HT-29 (cell line): ENCODE measurements around the gene NPFF. TPM values are rescaled to one million over a fixed set of nuclear protein-coding genes. Genes with fewer than 3 reads are reported as not detected.
"Not testable (repeated sequence)": the region's sequence is repeated elsewhere in the genome, so short reads cannot be mapped to it uniquely, and the experiment has no call there.

Source experiments
- DNase-seq: peaks from one replicate; pipeline ENCODE4 v3.0.0-alpha.2; 2015; ENCODE audit warnings: low spot score
- total RNA-seq: library from RNA; depleted of rRNA; stranded (reverse); fragments of >200 nt; shearing (Covaris generic); gene quantifications from 2 replicates; pipeline ENCODE4 v1.2.3, GENCODE V29; 2014

Gene NPFF
- total RNA-seq, 1 experiment from 2014 or later, result not detected

DNA sequence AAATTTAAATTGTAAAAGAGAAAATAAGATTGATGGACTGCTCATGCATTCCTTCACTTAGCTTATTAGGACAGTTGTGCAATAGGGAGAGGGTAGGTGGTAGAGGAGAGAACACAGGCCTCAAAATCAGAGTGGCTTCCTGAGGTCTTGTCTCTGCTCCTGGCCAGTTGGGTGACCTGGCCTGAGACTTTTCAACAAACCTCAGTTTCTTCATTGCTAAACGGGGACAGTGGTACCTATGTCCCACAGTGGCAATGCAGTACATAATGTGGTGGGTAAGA, 10.6 kb downstream of the NPFF start:
- DNase-seq, result no peak

DNA sequence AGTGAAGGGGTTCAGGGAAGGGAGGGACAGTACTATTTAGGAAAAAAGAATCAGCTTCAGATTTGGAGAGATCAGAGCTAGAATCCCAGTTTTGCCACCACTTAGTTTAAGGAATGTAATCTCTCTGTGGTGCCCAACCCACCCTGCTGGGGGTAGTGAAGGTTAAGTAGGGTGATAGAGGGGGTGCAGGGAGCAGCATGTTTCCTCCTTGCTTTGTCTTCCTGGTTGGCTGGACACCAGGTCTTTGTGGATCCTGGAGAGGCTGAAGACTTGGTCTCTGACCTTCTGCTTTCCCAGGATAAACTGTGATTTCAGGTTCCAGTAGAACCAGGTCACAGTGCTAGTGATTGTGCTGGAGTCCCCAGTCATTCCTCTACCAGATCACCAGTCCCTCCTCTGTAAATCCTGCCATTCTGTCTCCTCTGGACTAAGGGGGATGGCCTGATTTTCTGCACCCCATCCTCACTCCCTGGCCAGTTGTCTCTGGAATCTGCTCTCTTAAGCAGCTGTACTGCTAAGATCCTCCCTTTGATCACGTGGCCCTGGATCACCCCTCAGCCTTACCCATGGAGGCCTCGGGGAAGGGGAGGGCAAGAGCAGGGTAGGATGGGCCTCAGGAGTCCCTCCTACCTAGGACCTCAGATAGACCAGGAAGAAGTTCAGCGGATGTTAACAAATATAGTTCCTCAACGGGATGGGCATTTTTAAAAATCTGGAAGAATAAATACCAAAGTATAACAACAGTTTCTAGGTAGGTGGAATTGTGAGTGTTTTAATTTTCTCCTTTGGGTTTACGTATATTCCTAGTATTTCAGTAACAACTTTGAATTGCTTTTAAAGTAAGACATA, 11.2 kb downstream of the NPFF start:
- peak; percentile 69 for DNase-seq

GRCh38 chr12:53493610-53494391, 13.5 kb downstream of the NPFF start:
- DNase-seq, result no peak

DNA sequence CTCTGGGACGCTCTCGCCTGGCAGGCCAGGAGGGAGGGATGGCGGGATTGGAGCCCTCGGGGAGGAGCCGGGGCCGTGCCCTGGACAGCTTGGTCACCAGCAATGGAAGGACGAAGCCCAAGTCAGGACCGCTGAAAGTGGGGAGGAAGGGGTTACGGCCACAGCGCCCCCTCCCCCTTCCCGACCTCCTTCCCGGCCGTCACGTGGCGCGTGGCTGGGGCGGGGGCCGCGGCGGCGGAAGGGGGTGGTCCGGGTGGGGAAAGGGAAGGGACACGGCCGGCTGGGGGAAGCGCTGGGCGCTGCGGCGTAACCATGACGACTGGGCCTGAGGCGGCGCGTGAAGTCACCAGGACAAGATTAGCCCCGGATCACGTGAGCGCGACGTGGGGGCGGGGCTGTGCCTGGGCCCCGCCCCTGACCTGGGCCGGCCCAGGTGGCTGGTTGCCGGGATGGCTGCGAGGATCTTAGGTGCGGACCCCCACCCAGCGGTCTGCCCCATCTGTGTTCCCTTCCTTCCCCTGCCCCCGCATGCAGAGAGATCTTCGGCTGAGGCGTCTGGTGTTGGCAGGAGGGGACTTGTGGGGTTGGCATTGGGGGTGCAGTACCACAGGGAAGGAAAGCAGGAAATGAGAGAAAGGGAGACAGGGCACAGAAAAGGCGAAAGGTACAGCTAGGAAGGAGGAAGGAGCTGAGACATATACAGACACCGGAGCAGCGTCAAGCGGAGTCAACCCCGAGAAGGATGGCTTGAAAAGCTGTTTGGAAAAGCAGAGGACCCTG, 14.3 kb downstream of the NPFF start:
- peak; percentile 93 for DNase-seq

DNA sequence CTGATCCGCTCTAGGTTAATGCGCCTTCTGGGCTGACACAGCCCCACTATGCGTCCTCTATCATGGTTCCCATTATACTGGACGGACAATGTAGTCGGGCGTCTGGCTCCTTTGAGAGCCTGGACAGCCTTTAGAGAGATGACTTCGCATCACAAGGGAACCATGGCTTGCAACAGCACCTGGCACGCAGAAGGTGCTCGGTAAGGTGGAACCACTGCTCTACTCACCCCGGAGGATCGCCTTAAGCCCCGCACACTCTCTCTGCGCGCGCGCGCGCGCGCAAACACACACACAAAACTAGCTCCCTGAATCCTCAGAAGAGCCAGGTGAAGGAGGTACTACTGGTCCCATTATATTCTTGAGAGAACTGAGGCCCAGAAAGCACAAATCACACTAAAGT, 15.1 kb downstream of the NPFF start:
- no peak for DNase-seq

DNA sequence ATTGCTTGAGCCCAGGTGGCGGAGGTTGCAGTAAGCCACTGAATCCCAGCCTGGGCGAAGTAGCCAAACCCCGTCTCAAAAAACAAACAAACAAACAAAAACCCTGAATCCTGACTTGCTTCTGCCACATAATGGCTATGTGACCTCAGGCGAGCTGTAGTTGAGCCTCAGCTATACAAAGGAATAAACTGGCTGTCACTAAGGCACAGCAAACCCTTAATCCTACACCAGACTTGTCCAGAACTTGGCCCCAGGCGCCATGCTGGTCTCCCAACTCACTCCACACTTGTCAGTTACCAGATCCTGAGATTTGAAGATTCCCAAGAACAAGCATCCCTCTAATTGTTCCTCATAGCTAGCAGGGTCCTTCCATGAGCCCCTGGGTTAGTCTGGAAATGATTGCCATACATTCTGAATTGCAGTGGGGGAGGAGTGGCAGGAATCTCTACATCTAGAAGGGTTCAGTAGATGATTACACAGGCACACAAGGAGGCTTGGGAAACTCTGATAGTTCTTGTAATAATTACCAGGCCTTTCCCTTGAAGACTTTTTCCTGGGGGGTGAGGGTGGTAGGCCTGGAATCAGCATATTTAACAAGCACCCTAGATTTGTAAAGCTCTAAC, 17.9 kb downstream of the NPFF start:
- no peak for DNase-seq

DNA sequence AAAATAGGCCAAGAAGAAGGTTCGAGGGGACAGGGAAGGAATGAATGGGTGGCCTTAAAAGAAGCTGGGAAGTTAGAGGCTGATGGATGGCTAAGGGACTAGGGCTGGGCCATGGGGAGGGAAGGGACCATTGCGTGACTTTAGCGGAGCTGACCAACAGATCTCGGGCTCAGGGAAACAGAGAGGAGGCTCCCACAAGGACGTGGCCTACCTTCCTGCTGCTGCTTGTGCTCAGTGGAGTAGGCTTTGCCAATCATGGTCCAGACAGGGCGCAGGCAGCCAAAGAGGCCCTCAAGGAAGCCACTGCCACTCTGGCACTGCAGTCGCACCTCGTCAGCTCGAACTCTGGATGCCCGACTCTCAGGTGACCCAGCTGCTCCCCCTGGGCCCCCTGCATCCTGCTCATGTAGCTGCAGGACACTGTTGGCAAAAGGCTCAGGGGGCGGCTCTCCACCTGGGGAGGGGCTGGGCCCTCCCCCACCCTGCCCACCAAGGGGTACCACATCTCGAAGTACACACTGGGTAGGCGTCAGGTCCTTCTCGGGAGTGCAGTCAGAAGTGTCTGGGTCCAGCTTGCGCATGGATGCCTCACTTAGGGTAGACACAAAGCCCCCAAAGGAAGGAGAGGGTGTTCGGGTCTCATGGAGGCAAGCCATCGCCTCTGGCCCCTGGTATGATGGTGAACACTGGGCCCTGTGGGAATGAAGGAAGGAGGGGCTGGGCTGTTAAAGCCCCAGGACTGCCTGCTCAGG, 20.4 kb downstream of the NPFF start:
- DNase-seq, result no peak

DNA sequence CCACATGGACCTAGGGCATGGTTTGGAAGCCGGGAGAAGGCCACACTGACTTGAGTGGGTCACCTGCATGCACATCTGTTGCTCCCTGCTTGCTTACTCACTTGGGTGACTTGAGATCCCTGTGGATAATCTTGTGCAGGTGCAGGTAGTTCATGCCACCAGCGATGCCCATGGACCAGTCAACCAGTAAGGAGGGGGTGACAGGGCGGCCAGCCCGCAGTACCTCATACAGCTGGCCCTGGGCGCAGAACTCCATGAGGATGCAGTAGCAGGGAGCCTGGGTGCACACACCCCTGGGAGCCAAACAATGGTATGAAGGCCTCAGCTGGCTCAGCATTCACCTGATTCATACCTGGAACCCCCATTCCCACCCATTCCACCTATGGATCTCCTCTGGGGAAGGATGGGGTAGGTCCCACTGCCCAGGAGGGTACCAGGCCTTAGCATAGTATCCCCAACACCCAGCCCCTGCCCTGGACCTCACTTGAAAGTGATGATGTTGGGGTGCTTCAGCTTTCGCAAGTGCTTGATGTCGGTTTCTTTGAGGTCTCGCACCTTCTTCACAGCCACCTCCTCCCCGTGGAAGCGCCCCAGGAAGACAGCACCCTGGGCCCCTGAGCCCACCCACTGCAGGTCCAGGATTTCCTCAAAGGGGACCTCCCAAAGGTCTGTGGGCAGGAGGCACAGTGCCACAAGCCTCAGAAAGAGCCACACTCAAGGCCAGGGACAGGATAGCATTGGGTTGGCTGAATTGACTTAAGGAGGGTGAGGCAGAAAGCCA, 21.1 kb downstream of the NPFF start:
- no peak for DNase-seq

DNA sequence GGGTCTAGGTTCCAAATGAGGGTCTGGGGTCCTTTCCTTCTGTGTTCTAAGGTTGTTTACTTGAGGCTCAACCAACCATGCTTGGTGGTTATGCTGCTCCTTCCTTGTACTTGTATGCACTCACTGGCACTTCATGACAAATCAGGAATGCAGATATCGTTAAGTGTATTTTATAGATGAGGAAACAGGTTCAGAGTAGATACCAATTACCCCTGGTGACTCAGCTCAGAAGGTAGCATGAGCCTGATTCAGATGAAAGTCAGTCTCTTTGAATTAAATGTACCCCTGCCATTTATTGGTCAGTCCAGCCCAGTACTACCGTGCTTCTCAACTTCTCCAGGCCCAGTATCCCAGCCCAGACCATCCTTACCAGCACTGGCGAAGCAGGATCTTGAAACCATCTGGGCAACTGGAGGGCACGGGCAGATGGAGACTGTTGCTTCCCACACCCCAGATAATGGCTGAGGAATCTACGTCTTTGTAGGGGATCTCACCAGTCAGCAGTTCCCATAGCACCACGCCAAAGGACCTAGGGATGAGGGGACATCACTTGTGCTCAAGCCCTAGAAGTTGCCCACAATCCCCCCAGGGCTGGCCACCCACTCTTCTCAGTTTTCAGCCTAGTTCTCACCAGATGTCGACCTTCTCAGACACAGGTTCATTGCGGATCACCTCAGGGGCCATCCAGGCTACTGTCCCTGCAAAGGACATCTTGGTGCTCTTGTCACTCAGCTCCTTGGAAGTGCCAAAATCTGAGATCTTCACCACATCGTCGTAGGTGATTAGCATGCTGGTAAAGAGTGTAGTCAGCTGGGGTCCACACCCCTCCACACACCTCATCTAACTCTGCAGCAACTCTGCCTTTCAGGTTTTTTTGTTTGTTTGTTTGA, 22.4 kb downstream of the NPFF start:
- no peak for DNase-seq

- DNase-seq, result no peak
Observed at GRCh38 chr12:53483979-53484377, 23.3 kb downstream of the NPFF start.

DNA sequence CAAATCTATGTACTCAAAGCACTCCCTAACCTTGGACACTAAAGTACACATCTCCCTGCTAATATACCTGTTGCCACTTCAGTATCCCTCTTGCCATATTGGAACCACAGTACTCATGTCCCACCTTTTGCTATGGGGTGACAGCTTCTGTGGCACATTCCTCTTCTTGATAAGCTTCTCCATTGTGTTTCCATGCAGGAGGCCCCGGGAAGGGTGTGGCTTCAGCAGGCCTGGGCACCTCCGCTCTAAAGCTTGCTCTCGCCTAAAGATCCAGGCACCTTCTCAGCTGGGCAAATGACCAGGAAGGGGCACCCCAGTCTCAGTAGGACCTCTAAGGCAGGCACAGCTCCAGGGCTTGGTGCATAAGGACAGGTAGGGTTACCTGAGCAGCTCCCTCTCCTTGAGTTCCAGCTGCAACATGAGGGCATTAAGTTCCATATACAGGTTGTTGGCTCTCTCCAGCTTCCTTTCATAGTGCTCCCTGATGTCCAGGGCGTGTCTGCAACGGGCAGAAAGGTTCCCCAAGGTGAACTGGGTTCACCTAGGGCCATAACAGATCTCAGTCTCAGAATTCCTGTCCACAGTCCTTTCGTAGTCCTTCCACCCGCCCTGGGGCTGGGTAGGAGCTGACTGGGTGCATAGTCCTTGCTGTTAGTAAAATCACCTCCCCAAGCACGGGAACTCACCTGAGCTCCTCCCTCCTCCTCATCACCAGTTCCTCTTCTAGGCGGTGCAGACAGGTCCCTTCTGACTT, 23.9 kb downstream of the NPFF start:
- DNase-seq, result no peak

DNA sequence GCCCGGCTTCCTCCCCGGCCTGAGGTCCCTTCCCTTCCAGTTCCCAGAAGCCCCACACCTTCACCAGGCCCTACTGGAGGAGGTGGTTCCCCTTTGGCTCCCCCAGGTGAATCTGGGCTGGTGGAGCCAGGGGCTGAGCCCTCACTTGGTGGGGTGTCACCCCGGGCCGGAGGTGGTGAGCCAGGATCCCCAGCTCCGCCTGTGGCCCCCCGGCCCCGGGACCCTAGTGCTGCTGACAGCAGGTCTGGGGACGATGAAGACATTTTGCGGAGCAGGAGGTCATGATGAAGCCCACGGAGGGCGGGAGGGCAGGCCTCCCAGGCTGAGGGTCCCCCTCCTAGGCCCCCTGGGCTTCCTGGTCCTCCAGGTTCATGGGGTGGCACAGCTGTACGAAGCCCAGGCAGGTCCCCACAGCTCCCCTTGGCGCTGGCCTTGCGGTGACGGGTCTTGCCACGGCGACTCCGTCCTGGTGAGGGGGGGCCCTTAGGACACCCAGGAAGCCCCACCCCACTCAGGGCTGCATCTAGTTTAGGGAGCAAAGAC, 24.6 kb downstream of the NPFF start:
- DNase-seq, result no peak

- peak; percentile 31 for DNase-seq
Observed at GRCh38 chr12:53481939-53482586, 25.2 kb downstream of the NPFF start.

- not testable (repeated sequence) for DNase-seq
Observed at GRCh38 chr12:53481458-53481857, 25.8 kb downstream of the NPFF start.

DNA sequence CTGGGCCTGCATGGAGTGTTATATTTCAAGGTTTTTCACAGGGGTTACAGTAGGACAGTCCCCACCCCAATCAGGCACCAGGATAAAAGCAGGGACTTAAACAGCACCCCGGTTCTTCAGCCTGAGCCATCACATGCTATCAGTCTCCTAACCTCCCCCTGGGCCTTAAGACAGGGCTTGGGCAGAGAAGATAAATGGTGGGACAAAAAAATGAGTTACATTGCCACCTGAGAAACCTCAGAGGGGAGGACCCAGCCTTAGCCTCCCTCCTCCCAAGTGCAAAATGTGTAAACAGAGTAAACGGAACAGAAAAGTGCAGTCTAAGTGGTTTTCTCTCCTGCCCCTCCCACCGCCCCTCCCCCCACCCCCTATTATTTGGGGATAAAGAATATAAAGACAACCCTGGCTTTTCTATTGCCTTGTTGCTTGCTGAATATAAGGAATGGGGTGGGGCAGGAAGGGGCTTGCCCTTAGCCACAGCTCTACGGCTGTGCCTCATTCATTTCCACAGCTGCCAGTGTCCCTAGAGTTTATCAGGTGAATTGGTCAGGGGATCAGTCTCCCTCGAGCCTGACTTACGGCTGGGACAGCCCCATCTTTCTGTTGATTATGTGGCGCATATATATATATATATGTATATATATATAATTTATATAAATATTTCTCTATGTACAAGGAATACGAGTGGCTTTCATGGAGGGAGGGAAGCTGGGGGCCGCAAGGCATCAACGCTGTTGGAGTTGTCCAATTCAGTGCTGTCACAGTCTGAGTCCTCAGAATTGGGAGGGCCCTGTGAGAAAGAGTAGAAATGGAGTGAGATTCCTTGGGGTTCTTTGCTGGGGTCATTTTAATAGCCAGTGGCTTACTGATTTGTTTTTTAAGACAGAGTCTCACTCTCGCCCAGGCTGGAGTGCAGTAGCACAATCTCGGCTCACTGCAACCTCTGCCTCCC, 26.5 kb downstream of the NPFF start:
- DNase-seq, result no peak

DNA sequence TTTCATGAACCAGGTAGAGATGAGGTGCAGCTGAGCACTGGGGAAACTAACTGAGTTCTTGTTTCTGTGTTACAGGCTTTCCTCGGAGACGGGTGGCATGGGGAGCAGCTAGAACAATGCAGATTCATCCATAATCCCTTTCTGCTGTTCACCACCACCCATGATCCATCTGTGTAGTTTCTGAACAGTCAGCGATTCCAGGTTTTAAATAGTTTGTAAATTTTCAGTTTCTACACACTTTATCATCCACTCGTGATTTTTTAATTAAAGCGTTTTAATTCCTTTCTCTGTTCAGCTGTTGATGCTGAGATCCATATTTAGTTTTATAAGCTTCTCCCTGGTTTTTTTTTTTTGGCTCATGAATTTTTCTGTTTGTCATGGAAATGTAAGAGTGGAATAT, 28.0 kb downstream of the NPFF start:
- no peak for DNase-seq

- no peak for DNase-seq
Observed at GRCh38 chr12:53478865-53479264, 28.4 kb downstream of the NPFF start.
